ENCODE measurements around the gene VMP1.

DNA sequence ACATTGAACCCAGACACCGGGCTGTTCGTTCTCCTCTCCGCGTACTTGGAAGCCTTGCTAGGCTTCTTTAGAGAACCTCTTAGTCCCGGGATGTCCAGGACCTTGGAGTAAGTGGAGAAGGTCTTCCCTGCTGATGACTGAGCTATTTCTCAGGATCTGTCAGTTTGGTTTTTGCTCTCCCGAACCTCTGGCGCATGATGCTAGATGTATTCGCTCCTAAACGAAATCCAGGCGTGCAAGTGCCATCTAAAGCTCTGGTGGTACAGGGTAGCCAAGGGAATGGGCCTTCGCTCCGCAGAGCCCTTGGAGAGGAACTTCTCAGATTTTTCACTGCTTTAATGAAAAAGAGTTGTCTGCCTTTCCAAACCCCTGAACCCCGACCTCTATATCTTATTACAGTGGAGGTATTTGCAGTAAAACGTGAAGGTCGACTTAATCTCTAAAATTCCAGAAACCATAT, 547 bp downstream of the VMP1 start:
- TF ChIP-seq, protein P1, sequence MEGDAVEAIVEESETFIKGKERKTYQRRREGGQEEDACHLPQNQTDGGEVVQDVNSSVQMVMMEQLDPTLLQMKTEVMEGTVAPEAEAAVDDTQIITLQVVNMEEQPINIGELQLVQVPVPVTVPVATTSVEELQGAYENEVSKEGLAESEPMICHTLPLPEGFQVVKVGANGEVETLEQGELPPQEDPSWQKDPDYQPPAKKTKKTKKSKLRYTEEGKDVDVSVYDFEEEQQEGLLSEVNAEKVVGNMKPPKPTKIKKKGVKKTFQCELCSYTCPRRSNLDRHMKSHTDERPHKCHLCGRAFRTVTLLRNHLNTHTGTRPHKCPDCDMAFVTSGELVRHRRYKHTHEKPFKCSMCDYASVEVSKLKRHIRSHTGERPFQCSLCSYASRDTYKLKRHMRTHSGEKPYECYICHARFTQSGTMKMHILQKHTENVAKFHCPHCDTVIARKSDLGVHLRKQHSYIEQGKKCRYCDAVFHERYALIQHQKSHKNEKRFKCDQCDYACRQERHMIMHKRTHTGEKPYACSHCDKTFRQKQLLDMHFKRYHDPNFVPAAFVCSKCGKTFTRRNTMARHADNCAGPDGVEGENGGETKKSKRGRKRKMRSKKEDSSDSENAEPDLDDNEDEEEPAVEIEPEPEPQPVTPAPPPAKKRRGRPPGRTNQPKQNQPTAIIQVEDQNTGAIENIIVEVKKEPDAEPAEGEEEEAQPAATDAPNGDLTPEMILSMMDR (IDR thresholded peaks at IDR 0.05; ENCODE audit: insufficient read depth, low read length) = no peak
- TF ChIP-seq, protein P2, sequence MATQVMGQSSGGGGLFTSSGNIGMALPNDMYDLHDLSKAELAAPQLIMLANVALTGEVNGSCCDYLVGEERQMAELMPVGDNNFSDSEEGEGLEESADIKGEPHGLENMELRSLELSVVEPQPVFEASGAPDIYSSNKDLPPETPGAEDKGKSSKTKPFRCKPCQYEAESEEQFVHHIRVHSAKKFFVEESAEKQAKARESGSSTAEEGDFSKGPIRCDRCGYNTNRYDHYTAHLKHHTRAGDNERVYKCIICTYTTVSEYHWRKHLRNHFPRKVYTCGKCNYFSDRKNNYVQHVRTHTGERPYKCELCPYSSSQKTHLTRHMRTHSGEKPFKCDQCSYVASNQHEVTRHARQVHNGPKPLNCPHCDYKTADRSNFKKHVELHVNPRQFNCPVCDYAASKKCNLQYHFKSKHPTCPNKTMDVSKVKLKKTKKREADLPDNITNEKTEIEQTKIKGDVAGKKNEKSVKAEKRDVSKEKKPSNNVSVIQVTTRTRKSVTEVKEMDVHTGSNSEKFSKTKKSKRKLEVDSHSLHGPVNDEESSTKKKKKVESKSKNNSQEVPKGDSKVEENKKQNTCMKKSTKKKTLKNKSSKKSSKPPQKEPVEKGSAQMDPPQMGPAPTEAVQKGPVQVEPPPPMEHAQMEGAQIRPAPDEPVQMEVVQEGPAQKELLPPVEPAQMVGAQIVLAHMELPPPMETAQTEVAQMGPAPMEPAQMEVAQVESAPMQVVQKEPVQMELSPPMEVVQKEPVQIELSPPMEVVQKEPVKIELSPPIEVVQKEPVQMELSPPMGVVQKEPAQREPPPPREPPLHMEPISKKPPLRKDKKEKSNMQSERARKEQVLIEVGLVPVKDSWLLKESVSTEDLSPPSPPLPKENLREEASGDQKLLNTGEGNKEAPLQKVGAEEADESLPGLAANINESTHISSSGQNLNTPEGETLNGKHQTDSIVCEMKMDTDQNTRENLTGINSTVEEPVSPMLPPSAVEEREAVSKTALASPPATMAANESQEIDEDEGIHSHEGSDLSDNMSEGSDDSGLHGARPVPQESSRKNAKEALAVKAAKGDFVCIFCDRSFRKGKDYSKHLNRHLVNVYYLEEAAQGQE (IDR thresholded peaks at IDR 0.05; ENCODE audit: insufficient replicate concordance, low read depth) = no peak
- no peak for TF ChIP-seq POLR2AphosphoS5 (IDR thresholded peaks at IDR 0.05; ENCODE audit: low read depth)
- TF ChIP-seq SPI1 (IDR thresholded peaks at IDR 0.05; ENCODE audit: borderline replicate concordance, low read depth) = no peak
- TF ChIP-seq GABPA (IDR thresholded peaks at IDR 0.05; ENCODE audit: low read depth) = no peak
